Measurements from ENCODE around the gene KRTAP4-16. TPM values are rescaled to one million over a fixed set of nuclear protein-coding genes. Genes with fewer than 3 reads are reported as not detected.
"Not testable (repeated sequence)": the region's sequence is repeated elsewhere in the genome, so short reads cannot be mapped to it uniquely, and the experiment has no call there.

Gene KRTAP4-16
- total and polyA plus RNA-seq, 9 donors: not detected

- not testable (repeated sequence) for H3K27me3 ChIP-seq (ENCODE audit: control insufficient read depth, insufficient read depth, low read length); H3K4me3 ChIP-seq (ENCODE audit: low read length); H3K4me1 ChIP-seq (ENCODE audit: control insufficient read depth, insufficient read depth, low read length); H3K9me3 ChIP-seq (replicated peaks; ENCODE audit: control insufficient read depth, low read depth, low read length); H3K36me3 ChIP-seq (ENCODE audit: control insufficient read depth, insufficient read depth, low read length); H3K27ac ChIP-seq (ENCODE audit: low read length)
- DNase-seq: peak; percentile 22
- WGBS (ENCODE audit: insufficient coverage): no CpG with 5 or more reads among the region's 11 CpGs
Observed at GRCh38 chr17:41119696-41120690, 18.0 kb upstream of the KRTAP4-16 start.

GRCh38 chr17:41118721-41119120 lies 16.7 kb upstream of the KRTAP4-16 start:
- no peaks in the 10 kb centered on the region for H3K27me3 ChIP-seq (ENCODE audit: control insufficient read depth, insufficient read depth, low read length)
- H3K9me3 ChIP-seq (replicated peaks; ENCODE audit: control insufficient read depth, low read depth, low read length): peaks cover 2% of the 10 kb centered on the region
- H3K4me3 ChIP-seq (ENCODE audit: low read length): no peak overlapping the region
- no peak for DNase-seq
- WGBS (ENCODE audit: insufficient coverage): no CpG with 5 or more reads among the region's 4 CpGs
- H3K36me3 ChIP-seq (ENCODE audit: control insufficient read depth, insufficient read depth, low read length): no peaks in the 10 kb centered on the region
- no peaks in the 10 kb centered on the region for H3K4me1 ChIP-seq (ENCODE audit: control insufficient read depth, insufficient read depth, low read length)
- H3K27ac ChIP-seq (ENCODE audit: low read length): no peak overlapping the region

- not testable (repeated sequence) for DNase-seq; H3K36me3 ChIP-seq (ENCODE audit: control insufficient read depth, insufficient read depth, low read length); H3K27ac ChIP-seq (ENCODE audit: low read length); H3K27me3 ChIP-seq (ENCODE audit: control insufficient read depth, insufficient read depth, low read length); H3K4me3 ChIP-seq (ENCODE audit: low read length); H3K4me1 ChIP-seq (ENCODE audit: control insufficient read depth, insufficient read depth, low read length); H3K9me3 ChIP-seq (replicated peaks; ENCODE audit: control insufficient read depth, low read depth, low read length)
- 73% methylated on average over 9 of the region's 10 CpGs for WGBS (ENCODE audit: insufficient coverage)
Observed at GRCh38 chr17:41117846-41118386, 15.9 kb upstream of the KRTAP4-16 start, which contains the start of gene KRTAP4-11. Gene KRTAP4-11 (minus strand): TSS chr17:41118373. CDS start chr17:41118315, 58 bp downstream.

GRCh38 chr17:41116297-41116696 lies 14.3 kb upstream of the KRTAP4-16 start:
- peak; percentile 12 for DNase-seq
- Histone ChIP-seq H3K27me3 (ENCODE audit: control insufficient read depth, insufficient read depth, low read length) (no peaks in the 10 kb centered on the region), H3K27ac (ENCODE audit: low read length) (no peak overlapping the region), H3K9me3 (replicated peaks; ENCODE audit: control insufficient read depth, low read depth, low read length) (no peaks in the 10 kb centered on the region), H3K4me1 (ENCODE audit: control insufficient read depth, insufficient read depth, low read length) (no peaks in the 10 kb centered on the region), H3K36me3 (ENCODE audit: control insufficient read depth, insufficient read depth, low read length) (no peaks in the 10 kb centered on the region), H3K4me3 (ENCODE audit: low read length) (no peak overlapping the region)
- WGBS (ENCODE audit: insufficient coverage): 85% methylated on average over 2 of the region's 5 CpGs

- Histone ChIP-seq H3K36me3 (ENCODE audit: control insufficient read depth, insufficient read depth, low read length) (no peaks in the 10 kb centered on the region), H3K4me1 (ENCODE audit: control insufficient read depth, insufficient read depth, low read length) (no peaks in the 10 kb centered on the region), H3K4me3 (ENCODE audit: low read length) (no peak overlapping the region), H3K27me3 (ENCODE audit: control insufficient read depth, insufficient read depth, low read length) (no peaks in the 10 kb centered on the region), H3K9me3 (replicated peaks; ENCODE audit: control insufficient read depth, low read depth, low read length) (no peaks in the 10 kb centered on the region), H3K27ac (ENCODE audit: low read length) (no peak overlapping the region)
- DNase-seq: no peak
- no CpG with 5 or more reads among the region's 2 CpGs for WGBS (ENCODE audit: insufficient coverage)
Observed at GRCh38 chr17:41111151-41111885, 9.3 kb upstream of the KRTAP4-16 start.

- not testable (repeated sequence) for H3K9me3 ChIP-seq (replicated peaks; ENCODE audit: control insufficient read depth, low read depth, low read length)
- no CpG with 5 or more reads among the region's 1 CpG for WGBS (ENCODE audit: insufficient coverage)
Observed at GRCh38 chr17:41108728-41109386, 6.8 kb upstream of the KRTAP4-16 start.

GRCh38 chr17:41107941-41108450 lies 6.0 kb upstream of the KRTAP4-16 start:
- Histone ChIP-seq H3K27me3 (ENCODE audit: control insufficient read depth, insufficient read depth, low read length) (no peaks in the 10 kb centered on the region), H3K9me3 (replicated peaks; ENCODE audit: control insufficient read depth, low read depth, low read length) (no peaks in the 10 kb centered on the region), H3K36me3 (ENCODE audit: control insufficient read depth, insufficient read depth, low read length) (no peaks in the 10 kb centered on the region), H3K4me1 (ENCODE audit: control insufficient read depth, insufficient read depth, low read length) (no peaks in the 10 kb centered on the region), H3K4me3 (ENCODE audit: low read length) (no peak overlapping the region), H3K27ac (ENCODE audit: low read length) (no peak overlapping the region)
- no peak for DNase-seq
- WGBS (ENCODE audit: insufficient coverage): no CpG with 5 or more reads among the region's 1 CpG

More at GRCh38 chr17:41108728-41109386, 6.8 kb upstream of the KRTAP4-16 start:
- H3K27me3 ChIP-seq (ENCODE audit: control insufficient read depth, insufficient read depth, low read length); H3K4me3 ChIP-seq (ENCODE audit: low read length); H3K36me3 ChIP-seq (ENCODE audit: control insufficient read depth, insufficient read depth, low read length); H3K4me1 ChIP-seq (ENCODE audit: control insufficient read depth, insufficient read depth, low read length); H3K27ac ChIP-seq (ENCODE audit: low read length); DNase-seq: not testable (repeated sequence)

GRCh38 chr17:41105347-41105746 lies 3.3 kb upstream of the KRTAP4-16 start, which contains the start of gene KRTAP4-9:
Gene KRTAP4-9 (plus strand): TSS chr17:41105389. CDS start chr17:41105389, 0 bp downstream.
- not testable (repeated sequence) for H3K27ac ChIP-seq (ENCODE audit: low read length); H3K4me1 ChIP-seq (ENCODE audit: control insufficient read depth, insufficient read depth, low read length); H3K9me3 ChIP-seq (replicated peaks; ENCODE audit: control insufficient read depth, low read depth, low read length); H3K27me3 ChIP-seq (ENCODE audit: control insufficient read depth, insufficient read depth, low read length); H3K4me3 ChIP-seq (ENCODE audit: low read length); H3K36me3 ChIP-seq (ENCODE audit: control insufficient read depth, insufficient read depth, low read length); DNase-seq
- WGBS (ENCODE audit: insufficient coverage): 59% methylated on average over 9 of the region's 10 CpGs

- H3K9me3 ChIP-seq (replicated peaks; ENCODE audit: control insufficient read depth, low read depth, low read length); DNase-seq; H3K36me3 ChIP-seq (ENCODE audit: control insufficient read depth, insufficient read depth, low read length); H3K27me3 ChIP-seq (ENCODE audit: control insufficient read depth, insufficient read depth, low read length); H3K4me3 ChIP-seq (ENCODE audit: low read length); H3K4me1 ChIP-seq (ENCODE audit: control insufficient read depth, insufficient read depth, low read length); H3K27ac ChIP-seq (ENCODE audit: low read length): not testable (repeated sequence)
- no CpG with 5 or more reads among the region's 2 CpGs for WGBS (ENCODE audit: insufficient coverage)
Observed at GRCh38 chr17:41104386-41105038, 2.5 kb upstream of the KRTAP4-16 start.

All from muscle of leg (tissue), 11 donors.